PC-9 (cell line): ENCODE measurements around the gene OR8H2.

Source experiments
- EZH2 ChIP-seq: fragments of 200-600 bp; sonication (generic); IDR thresholded peaks from 2 replicates; pipeline ENCODE4 v1.8.0; 2017; ENCODE audit warnings: antibody characterized with exemption, low read depth
- TF ChIP-seq, protein P1 (sequence below): fragments of 200-600 bp; sonication (generic); conservative IDR thresholded peaks from 2 replicates; pipeline ENCODE4 v1.6.1; 2017; ENCODE audit warnings: mixed run types, antibody characterized with exemption, mild to moderate bottlenecking, moderate library complexity

DNA sequence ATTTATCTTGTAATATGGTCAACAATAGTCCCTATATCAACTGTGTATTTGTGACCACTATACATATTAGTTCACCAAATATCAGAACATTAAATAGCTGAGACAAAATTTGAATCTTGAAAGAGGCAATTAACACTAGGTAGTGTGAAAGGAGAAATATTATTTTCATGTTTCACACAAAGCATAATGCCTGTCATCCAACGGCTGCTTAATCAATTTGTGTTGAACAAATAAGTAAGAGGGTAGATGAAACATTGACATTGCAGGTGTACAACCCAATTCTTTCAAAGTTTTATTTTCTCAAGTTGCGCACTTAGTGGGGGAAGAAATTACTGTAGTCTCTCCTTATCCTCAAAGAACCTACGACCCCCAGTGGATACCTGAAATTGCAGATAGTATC lies 13.8 kb upstream of the OR8H2 start:
- TF ChIP-seq, protein P1, sequence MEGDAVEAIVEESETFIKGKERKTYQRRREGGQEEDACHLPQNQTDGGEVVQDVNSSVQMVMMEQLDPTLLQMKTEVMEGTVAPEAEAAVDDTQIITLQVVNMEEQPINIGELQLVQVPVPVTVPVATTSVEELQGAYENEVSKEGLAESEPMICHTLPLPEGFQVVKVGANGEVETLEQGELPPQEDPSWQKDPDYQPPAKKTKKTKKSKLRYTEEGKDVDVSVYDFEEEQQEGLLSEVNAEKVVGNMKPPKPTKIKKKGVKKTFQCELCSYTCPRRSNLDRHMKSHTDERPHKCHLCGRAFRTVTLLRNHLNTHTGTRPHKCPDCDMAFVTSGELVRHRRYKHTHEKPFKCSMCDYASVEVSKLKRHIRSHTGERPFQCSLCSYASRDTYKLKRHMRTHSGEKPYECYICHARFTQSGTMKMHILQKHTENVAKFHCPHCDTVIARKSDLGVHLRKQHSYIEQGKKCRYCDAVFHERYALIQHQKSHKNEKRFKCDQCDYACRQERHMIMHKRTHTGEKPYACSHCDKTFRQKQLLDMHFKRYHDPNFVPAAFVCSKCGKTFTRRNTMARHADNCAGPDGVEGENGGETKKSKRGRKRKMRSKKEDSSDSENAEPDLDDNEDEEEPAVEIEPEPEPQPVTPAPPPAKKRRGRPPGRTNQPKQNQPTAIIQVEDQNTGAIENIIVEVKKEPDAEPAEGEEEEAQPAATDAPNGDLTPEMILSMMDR: no peak
- TF ChIP-seq EZH2: no peak
